Osteoblast (primary cell): Measurements from ENCODE around the gene KCTD11. TPM values are rescaled to one million over a fixed set of nuclear protein-coding genes. Genes with fewer than 3 reads are reported as not detected.

Experiments
- DNase-seq: peaks from one replicate; pipeline ENCODE4 v3.0.0; 2011; ENCODE audit warnings: low spot score, mixed read lengths; ENCODE audit not compliant: insufficient read length; ENCODE audit errors: missing footprints
- H2AFZ ChIP-seq: 2 replicates; pipeline ENCODE4 v1.6.0; 2011; ENCODE audit warnings: mild to moderate bottlenecking, low read length
- H3K27ac ChIP-seq: 2 replicates; pipeline ENCODE4 v1.5.1; 2011; ENCODE audit warnings: mild to moderate bottlenecking, low read depth, low read length, moderate library complexity
- H3K27me3 ChIP-seq: 2 replicates; pipeline ENCODE4 v1.6.0; 2012; ENCODE audit warnings: mild to moderate bottlenecking, control low read depth, inconsistent platforms, low read length, moderate library complexity; ENCODE audit not compliant: insufficient read depth
- H3K36me3 ChIP-seq: 2 replicates; pipeline ENCODE4 v1.5.1; 2011; ENCODE audit warnings: mild to moderate bottlenecking, low read length, control low read depth, moderate library complexity; ENCODE audit not compliant: insufficient read depth
- H3K4me1 ChIP-seq: 2 replicates; pipeline ENCODE4 v1.5.1; 2011; ENCODE audit warnings: mild to moderate bottlenecking, low read length, control low read depth, moderate library complexity; ENCODE audit not compliant: insufficient read depth
- H3K4me2 ChIP-seq: 2 replicates; pipeline ENCODE4 v1.6.0; 2011; ENCODE audit warnings: mild to moderate bottlenecking, low read length; ENCODE audit not compliant: insufficient read depth
- H3K4me3 ChIP-seq: fragments of 200-600 bp; sonication (generic); 3 replicates; pipeline ENCODE4 v1.5.1; 2012; ENCODE audit warnings: mild to moderate bottlenecking, low read length, inconsistent platforms; ENCODE audit not compliant: insufficient read depth
- H3K79me2 ChIP-seq: 2 replicates; pipeline ENCODE4 v1.6.0; 2012; ENCODE audit warnings: mild to moderate bottlenecking, low read length, control low read depth, inconsistent platforms; ENCODE audit not compliant: insufficient read depth
- H3K9me3 ChIP-seq: 2 replicates; pipeline ENCODE4 v1.5.1; 2011; ENCODE audit warnings: low read depth, low read length, control low read depth
- H4K20me1 ChIP-seq: 2 replicates; pipeline ENCODE4 v1.6.0; 2012; ENCODE audit warnings: mild to moderate bottlenecking, low read length, control low read depth; ENCODE audit not compliant: insufficient read depth
- CTCF ChIP-seq: IDR thresholded peaks from 2 replicates; pipeline ENCODE4 v1.5.1; 2011; ENCODE audit warnings: mild to moderate bottlenecking, low read depth, low read length, moderate library complexity; ENCODE audit errors: extremely low read depth
- total RNA-seq: library from RNA; depleted of rRNA; stranded (reverse); fragments of >200 nt; gene quantifications from 2 replicates; pipeline ENCODE4 v1.2.3, GENCODE V29; 2012

The KCTD11 gene
- total RNA-seq, 1 donor: 11.9 TPM

DNA sequence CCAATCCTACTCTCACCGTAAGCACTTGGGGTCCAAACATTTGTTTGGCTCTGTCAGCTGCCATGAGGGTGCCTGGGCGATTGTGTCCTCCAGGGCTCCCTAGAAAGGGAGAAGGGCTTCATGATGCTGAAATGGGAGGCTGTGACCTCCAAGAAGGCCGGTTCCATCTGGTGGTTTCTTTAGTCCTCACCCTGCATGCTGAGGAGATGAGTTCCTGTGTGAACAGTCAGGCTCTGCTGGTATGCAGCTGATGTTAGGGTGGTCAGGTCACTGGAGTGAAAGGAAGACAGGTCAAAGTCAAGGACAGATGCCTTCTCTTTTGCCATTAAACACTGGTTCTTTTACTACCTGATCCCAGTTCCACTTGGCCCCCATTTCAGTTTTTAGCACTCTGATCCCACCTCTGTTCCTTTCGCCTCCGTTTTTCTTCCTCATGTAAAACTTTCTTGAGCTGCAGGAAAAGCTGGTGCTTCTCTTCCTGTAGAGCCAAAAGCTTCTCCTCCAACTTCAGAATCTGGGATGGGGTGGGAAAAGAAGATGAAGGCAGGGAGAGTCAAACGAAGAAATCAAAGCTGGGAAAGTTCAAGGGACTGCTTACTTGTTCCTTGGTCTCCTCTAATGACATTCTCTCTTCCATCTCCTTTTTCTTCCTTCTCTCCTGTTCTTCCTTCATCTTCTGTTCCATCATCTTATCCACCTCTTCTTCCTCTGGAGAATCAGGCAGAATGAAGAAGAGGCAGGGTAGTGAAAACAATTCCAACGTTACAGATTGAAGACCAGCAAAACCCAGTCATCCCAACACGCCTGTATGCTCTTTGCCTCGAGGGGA is 37.9 kb upstream of the KCTD11 start:
- Histone ChIP-seq H3K36me3 (peaks cover 72% of the 10 kb centered on the region), H3K4me3 (peak overlapping the region; percentile 91), H2AFZ (no peak overlapping the region), H3K4me2 (peak overlapping the region; percentile 97), H3K4me1 (peaks cover 39% of the 10 kb centered on the region), H3K27me3 (no peaks in the 10 kb centered on the region), H3K27ac (peak overlapping the region; percentile 70), H4K20me1 (peaks cover 53% of the 10 kb centered on the region), H3K79me2 (peaks cover 53% of the 10 kb centered on the region), H3K9me3 (no peaks in the 10 kb centered on the region)
- DNase-seq: peak; percentile 89
- TF ChIP-seq CTCF: no peak

DNA sequence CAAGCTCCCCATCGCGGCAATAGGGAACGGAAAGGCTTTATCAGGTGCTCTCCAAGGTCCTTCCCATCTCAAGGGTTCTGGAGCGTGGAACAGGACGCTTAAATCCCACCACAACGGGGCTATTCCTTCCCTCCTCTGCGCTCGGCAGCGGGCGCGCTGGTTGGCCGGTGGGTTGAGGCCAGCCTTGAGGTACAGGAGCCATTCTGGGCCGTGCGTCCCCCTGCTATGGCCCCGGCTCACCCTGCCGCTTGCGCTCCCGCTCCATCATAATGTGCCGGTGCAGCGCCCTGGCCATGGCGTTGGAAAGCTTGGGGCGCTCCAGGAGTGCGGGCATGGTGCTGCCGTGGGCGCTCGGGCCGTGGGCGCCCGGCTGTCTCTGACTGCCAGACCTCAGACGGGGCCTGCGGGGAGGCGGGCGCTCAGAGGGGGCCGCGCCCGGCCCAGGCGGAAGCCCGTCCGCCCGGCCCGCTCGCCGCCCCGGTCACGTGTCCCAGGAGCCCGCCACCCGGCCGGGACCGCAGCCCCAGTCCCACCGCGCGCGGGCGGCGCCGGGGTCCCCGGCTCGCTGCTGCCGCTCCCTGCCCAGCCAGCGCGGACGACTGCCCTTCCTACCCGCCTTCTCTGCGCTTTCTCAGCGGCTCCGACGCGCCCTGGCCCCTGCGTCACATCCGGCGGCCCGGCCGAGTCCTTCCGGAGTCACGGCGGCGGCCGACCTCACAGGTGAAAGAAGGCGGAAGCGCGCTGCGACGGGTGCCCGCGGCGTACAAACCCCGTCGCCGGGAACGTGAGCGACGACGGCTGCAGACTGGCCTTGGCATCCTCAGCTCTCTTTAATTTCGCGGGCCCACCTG is 37.0 kb upstream of the KCTD11 start, which contains the start of gene GPS2:
TSS of gene GPS2 (minus strand) at position 642 of the 851 bp plus-strand sequence. CDS start at position 334, 308 bp downstream.
- Histone ChIP-seq H3K4me1 (peaks cover 31% of the 10 kb centered on the region), H3K79me2 (peaks cover 45% of the 10 kb centered on the region), H4K20me1 (peaks cover 45% of the 10 kb centered on the region), H3K36me3 (peaks cover 64% of the 10 kb centered on the region), H3K4me2 (peak within 1 kb of the TSS; percentile 97), H3K9me3 (no peaks in the 10 kb centered on the region), H3K27me3 (no peaks in the 10 kb centered on the region), H2AFZ (peak within 1 kb of the TSS; percentile 61), H3K27ac (peak within 1 kb of the TSS; percentile 70), H3K4me3 (peak within 1 kb of the TSS; percentile 91)
- peak; percentile 99 for DNase-seq
- TF ChIP-seq CTCF: no peak

- peak; percentile 88 for DNase-seq
- no peaks in the 10 kb centered on the region for H3K27me3 ChIP-seq
- H3K4me3 ChIP-seq: peak overlapping the region; percentile 91
- H4K20me1 ChIP-seq: peaks cover 37% of the 10 kb centered on the region
- H3K36me3 ChIP-seq: peaks cover 64% of the 10 kb centered on the region
- peak overlapping the region; percentile 97 for H3K4me2 ChIP-seq
- peak overlapping the region; percentile 70 for H3K27ac ChIP-seq
- peak overlapping the region; percentile 61 for H2AFZ ChIP-seq
- TF ChIP-seq CTCF: no peak
- H3K79me2 ChIP-seq: peaks cover 37% of the 10 kb centered on the region
- H3K9me3 ChIP-seq: no peaks in the 10 kb centered on the region
- H3K4me1 ChIP-seq: peaks cover 28% of the 10 kb centered on the region
Measured at GRCh38 chr17:7315570-7316235, 36.3 kb upstream of the KCTD11 start.
